ENCODE measurements around the gene PLA2G4E.

The PLA2G4E gene

DNA sequence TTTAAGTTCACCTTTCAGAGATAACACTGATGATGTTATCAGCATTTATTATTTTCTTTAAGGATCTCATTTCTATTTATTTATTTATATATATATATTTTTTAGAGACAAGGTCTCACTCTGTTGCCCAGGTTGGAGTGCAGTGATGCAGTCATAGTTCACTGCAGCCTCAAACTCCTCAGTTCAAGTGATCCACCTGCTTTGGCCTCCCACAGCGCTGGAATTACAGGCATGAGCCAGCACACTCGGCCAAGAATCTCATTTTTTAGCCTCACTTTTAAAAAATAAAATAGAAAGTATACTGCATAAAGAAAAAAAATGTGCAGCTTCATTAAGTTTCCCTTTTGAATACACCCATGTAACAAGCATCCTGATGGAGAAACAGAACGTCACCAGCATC is 37.9 kb upstream of the PLA2G4E start:
- Histone ChIP-seq H3K4me1 (ENCODE audit: control insufficient read depth in 1 of 2, insufficient read depth in 1 of 2, low read depth in 1 of 2, low read length in 1 of 2) (peaks cover 16% of the 10 kb centered on the region in 2 experiments), H3K9me3 (no peaks in the 10 kb centered on the region), H3K27me3 (peaks cover 25% of the 10 kb centered on the region), H3K4me3 (ENCODE audit: low read depth in 1 of 2, low read length in 1 of 2) (no peak overlapping the region), H3K27ac (no peak overlapping the region), H3K36me3 (no peaks in the 10 kb centered on the region)
- TF ChIP-seq, protein P1, sequence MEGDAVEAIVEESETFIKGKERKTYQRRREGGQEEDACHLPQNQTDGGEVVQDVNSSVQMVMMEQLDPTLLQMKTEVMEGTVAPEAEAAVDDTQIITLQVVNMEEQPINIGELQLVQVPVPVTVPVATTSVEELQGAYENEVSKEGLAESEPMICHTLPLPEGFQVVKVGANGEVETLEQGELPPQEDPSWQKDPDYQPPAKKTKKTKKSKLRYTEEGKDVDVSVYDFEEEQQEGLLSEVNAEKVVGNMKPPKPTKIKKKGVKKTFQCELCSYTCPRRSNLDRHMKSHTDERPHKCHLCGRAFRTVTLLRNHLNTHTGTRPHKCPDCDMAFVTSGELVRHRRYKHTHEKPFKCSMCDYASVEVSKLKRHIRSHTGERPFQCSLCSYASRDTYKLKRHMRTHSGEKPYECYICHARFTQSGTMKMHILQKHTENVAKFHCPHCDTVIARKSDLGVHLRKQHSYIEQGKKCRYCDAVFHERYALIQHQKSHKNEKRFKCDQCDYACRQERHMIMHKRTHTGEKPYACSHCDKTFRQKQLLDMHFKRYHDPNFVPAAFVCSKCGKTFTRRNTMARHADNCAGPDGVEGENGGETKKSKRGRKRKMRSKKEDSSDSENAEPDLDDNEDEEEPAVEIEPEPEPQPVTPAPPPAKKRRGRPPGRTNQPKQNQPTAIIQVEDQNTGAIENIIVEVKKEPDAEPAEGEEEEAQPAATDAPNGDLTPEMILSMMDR (IDR thresholded peaks at IDR 0.05), result no peak

DNA sequence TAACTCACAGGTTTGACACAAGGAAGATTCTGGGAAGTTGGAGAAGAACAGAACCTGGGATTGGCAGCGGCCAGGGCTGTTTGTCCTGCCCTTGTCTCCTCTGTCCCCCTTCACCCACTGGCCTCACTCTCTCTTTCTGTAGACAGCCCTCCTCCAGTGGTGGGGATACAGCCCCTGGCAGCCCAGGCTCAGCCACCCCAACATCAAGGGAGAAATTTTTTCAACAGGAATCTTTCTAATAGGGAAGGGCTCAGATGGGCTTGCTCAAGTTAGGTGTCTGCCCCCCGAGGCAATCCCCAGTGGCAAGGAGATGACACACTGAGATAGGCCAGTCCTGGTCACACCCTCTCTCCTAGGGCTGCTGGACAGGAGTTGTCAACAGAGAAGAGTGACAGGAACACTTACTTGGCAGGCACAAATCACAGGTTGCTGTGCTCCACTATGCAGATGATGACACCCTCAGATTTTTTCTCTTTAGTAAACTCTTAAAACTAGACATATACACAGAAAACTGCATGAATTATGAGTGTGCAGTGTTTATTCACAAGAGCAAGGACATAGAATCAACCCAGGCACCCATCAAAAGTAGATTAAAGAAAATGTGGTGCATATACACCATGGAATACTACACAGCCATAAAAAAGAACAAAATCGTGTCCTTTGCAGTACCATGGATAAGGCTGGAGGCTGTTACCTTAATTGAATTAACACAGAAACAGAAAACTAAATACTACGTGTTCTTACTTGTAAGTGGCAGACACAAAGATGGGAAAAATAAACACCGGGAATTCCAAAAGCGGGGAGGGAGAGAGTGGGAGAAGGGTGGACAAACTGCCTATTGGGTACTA is 37.2 kb upstream of the PLA2G4E start:
- H3K27me3 ChIP-seq, result peaks cover 25% of the 10 kb centered on the region
- peak overlapping the region; percentile 65 for H3K27ac ChIP-seq

DNA sequence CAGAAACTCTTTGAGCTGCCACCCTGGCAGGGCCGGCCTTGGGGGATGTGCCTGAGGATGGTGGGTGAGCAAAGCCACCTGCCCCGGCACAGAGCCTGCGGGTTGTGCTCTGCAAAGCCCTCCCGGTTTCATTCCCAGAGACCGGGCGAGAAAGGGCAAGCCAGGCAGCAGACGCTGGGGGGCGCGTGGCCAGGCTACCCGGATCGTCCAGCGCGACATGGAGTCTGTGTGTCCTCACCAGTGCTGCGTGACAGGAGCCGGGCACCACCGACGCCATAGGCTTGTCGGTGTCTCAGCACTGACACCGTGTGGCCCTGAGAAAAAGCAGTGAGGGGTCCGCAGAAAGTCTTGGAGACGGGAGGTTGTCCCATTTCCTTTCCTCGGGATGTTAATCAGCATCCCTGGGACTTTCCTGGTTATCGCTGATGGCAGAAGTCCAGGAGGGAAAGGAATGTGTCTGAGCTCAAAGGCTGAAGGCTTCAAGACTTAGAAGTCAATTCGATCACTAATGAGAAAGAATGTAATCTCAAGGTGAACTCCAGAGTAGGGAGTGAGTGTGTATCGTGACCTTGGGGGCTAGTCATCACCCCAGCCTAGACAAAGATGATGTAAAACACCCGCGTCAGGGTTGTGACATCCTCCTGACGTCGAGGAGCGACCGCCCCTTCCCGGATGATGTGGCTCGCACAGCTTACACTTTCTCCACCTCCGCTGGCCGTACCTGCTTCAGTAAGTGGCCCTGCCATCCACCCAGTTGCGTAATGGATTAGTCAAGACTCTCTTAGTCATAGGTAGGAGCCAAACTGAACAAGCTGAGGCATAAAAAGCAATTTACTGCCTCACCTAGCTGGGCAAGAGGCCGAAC is 36.3 kb upstream of the PLA2G4E start:
- H3K36me3 ChIP-seq, result no peaks in the 10 kb centered on the region
- no peaks in the 10 kb centered on the region for H3K9me3 ChIP-seq
- peak overlapping the region; percentile 43 to 64 for H3K4me3 ChIP-seq (ENCODE audit: low read depth in 1 of 2, low read length in 1 of 2)
- H3K27me3 ChIP-seq, result peaks cover 25% of the 10 kb centered on the region
- TF ChIP-seq, protein P1 (IDR thresholded peaks at IDR 0.05), result no peak
- peaks cover 16% of the 10 kb centered on the region in 2 experiments for H3K4me1 ChIP-seq (ENCODE audit: control insufficient read depth in 1 of 2, insufficient read depth in 1 of 2, low read depth in 1 of 2, low read length in 1 of 2)
- H3K27ac ChIP-seq, result peak overlapping the region; percentile 65

More for the DNA sequence above, 37.2 kb upstream of the PLA2G4E start:
- Histone ChIP-seq H3K4me3 (ENCODE audit: low read depth in 1 of 2, low read length in 1 of 2) (peak overlapping the region; percentile 43 to 64), H3K9me3 (no peaks in the 10 kb centered on the region), H3K36me3 (no peaks in the 10 kb centered on the region), H3K4me1 (ENCODE audit: control insufficient read depth in 1 of 2, insufficient read depth in 1 of 2, low read depth in 1 of 2, low read length in 1 of 2) (peaks cover 16% of the 10 kb centered on the region in 2 experiments)
- TF ChIP-seq, protein P1 (IDR thresholded peaks at IDR 0.05), result no peak

DNA sequence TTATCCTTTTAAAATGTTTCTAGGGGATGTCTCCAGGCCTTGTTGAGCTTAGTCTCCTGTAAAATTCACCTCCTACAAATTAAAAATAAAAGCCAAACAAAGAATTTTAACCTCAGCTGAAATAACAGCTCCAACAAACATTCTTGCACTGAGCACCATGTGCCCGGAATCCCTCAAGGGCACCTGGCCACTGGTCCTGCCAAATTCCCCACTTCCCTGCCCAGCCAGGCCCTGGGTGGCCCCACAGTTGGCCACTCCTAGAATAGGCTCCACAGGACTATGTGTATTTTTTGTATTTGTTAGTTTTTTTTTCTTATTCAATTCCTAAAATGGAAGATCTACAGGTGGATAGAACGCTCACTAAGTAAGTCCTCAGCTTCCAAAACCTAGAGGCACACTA is 33.1 kb upstream of the PLA2G4E start:
- H3K27ac ChIP-seq, result no peak overlapping the region
- no peaks in the 10 kb centered on the region for H3K36me3 ChIP-seq
- TF ChIP-seq, protein P1 (IDR thresholded peaks at IDR 0.05), result no peak
- no peak overlapping the region for H3K4me3 ChIP-seq (ENCODE audit: low read depth in 1 of 2, low read length in 1 of 2)
- no peaks in the 10 kb centered on the region for H3K9me3 ChIP-seq
- peaks cover 16% of the 10 kb centered on the region in 2 experiments for H3K4me1 ChIP-seq (ENCODE audit: control insufficient read depth in 1 of 2, insufficient read depth in 1 of 2, low read depth in 1 of 2, low read length in 1 of 2)
- H3K27me3 ChIP-seq, result peaks cover 25% of the 10 kb centered on the region

DNA sequence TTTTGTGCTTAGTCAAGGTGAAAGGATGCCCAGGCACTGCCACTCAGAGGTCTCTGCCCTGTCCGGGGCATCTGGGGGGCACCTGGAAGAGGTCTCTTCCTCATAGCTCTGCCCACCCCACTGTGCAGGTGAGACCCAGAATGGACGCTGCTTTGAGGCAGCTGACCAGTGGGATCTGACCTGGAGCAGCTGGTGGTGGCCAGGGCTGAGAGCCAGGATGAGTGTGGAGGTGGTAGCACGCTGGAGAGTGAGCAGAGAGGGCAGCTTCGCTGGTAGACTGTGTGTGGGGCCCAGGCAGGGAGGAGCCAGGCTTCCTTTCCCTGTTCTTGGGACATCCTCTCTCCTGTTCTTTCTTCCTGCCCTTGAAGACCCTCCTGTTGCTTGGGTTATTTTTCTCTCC is 32.2 kb upstream of the PLA2G4E start:
- H3K27ac ChIP-seq, result no peak overlapping the region
- TF ChIP-seq, protein P1 (IDR thresholded peaks at IDR 0.05), result no peak
- H3K9me3 ChIP-seq, result no peaks in the 10 kb centered on the region
- peaks cover 15 to 16% of the 10 kb centered on the region in 2 experiments for H3K4me1 ChIP-seq (ENCODE audit: control insufficient read depth in 1 of 2, insufficient read depth in 1 of 2, low read depth in 1 of 2, low read length in 1 of 2)
- no peaks in the 10 kb centered on the region for H3K36me3 ChIP-seq
- H3K4me3 ChIP-seq (ENCODE audit: low read depth in 1 of 2, low read length in 1 of 2), result no peak overlapping the region
- H3K27me3 ChIP-seq, result peaks cover 22% of the 10 kb centered on the region

All from neutrophil (primary cell).